ENCODE data around the gene ELOA2.
"Not testable (repeated sequence)": the region's sequence is repeated elsewhere in the genome, so short reads cannot be mapped to it uniquely, and the experiment has no call there.

DNA sequence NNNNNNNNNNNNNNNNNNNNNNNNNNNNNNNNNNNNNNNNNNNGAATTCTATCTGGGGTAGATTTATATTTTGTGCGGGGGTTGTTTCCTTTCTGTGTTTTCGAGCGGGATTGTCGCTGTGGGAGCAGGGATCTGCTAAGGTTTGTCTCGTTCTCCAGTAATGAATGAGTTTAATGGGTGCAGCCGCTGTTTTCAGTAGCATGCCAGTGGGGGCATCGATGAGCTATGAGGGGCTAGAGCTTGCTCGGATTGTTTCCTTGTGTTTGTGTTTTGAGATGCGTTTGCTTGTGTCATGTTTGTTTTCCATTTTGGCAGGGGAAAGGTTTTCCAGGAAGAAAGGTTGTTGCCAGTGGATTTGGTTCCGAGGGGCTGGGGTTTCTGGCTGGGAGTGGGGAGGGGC, 15.6 kb downstream of the ELOA2 start:
- not testable (repeated sequence) for TF ChIP-seq EZH2 (IDR thresholded peaks at IDR 0.05); POLR2AphosphoS5 (IDR thresholded peaks at IDR 0.05; ENCODE audit: borderline replicate concordance, low read depth, low read length)

Measured in SK-N-MC (cell line).